ENCODE data around the gene NAT8L. TPM values are rescaled to one million over a fixed set of nuclear protein-coding genes. Genes with fewer than 3 reads are reported as not detected.

The NAT8L gene
- total RNA-seq, 1 donor from 2014 or later, result 1.6 TPM

- Histone ChIP-seq H3K9ac (ENCODE audit: low read length) (no peak overlapping the region), H3K79me2 (ENCODE audit: insufficient read depth, low read length) (no peaks in the 10 kb centered on the region), H3K4me3 (ENCODE audit: insufficient read depth, low read depth, low read length) (no peak overlapping the region), H4K20me1 (ENCODE audit: insufficient read depth, low read length) (no peaks in the 10 kb centered on the region), H3K27me3 (ENCODE audit: insufficient read depth, low read length) (no peaks in the 10 kb centered on the region), H3K36me3 (ENCODE audit: insufficient read depth, low read length) (no peaks in the 10 kb centered on the region), H3K27ac (ENCODE audit: low read depth, low read length) (no peak overlapping the region), H3K9me3 (ENCODE audit: insufficient read depth, low read depth, low read length) (no peaks in the 10 kb centered on the region), H2AFZ (ENCODE audit: low read depth, low read length) (no peak overlapping the region), H3K4me1 (ENCODE audit: insufficient read depth, low read length) (no peaks in the 10 kb centered on the region), H3K4me2 (ENCODE audit: low read length) (no peak overlapping the region)
- DNase-seq (ENCODE audit: low read depth) (no peak), FAIRE-seq (no peak)
- Mint-ChIP-seq H3K27me3 (ENCODE audit: low read depth, unreplicated experiment) (peaks cover 26% of the 10 kb centered on the region), H3K36me3 (ENCODE audit: low read depth, unreplicated experiment) (peaks cover 6% of the 10 kb centered on the region), H3K4me1 (ENCODE audit: low read depth, unreplicated experiment) (peaks cover 2% of the 10 kb centered on the region), H3K9me3 (ENCODE audit: unreplicated experiment) (peaks cover 2% of the 10 kb centered on the region), H3K27ac (ENCODE audit: unreplicated experiment) (no peak overlapping the region), H3K4me3 (ENCODE audit: unreplicated experiment) (no peak overlapping the region)
- TF ChIP-seq CTCF (IDR thresholded peaks at IDR 0.05; ENCODE audit: insufficient read depth, low read depth, low read length) (no peak), EZH2 (IDR thresholded peaks at IDR 0.05; ENCODE audit: insufficient read depth, low read length) (no peak)
These were observed 24.7 kb downstream of the NAT8L start for GRCh38 chr4:2083826-2084160.

- Mint-ChIP-seq H3K27ac (ENCODE audit: unreplicated experiment) (no peak overlapping the region), H3K27me3 (ENCODE audit: low read depth, unreplicated experiment) (peaks cover 21% of the 10 kb centered on the region)
- DNase-seq (ENCODE audit: low read depth), result no peak
These were observed 25.2 kb downstream of the NAT8L start for GRCh38 chr4:2084316-2084715.

GRCh38 chr4:2085496-2085901, 26.4 kb downstream of the NAT8L start:
- Mint-ChIP-seq H3K36me3 (ENCODE audit: low read depth, unreplicated experiment) (peaks cover 6% of the 10 kb centered on the region), H3K4me1 (ENCODE audit: low read depth, unreplicated experiment) (peaks cover 5% of the 10 kb centered on the region), H3K27me3 (ENCODE audit: low read depth, unreplicated experiment) (peaks cover 24% of the 10 kb centered on the region), H3K9me3 (ENCODE audit: unreplicated experiment) (peaks cover 2% of the 10 kb centered on the region), H3K4me3 (ENCODE audit: unreplicated experiment) (no peak overlapping the region), H3K27ac (ENCODE audit: unreplicated experiment) (no peak overlapping the region)
- no peaks in the 10 kb centered on the region for H3K9me3 ChIP-seq (ENCODE audit: insufficient read depth, low read depth, low read length)
- TF ChIP-seq CTCF (IDR thresholded peaks at IDR 0.05; ENCODE audit: insufficient read depth, low read depth, low read length), result no peak
- no peak for TF ChIP-seq EZH2 (IDR thresholded peaks at IDR 0.05; ENCODE audit: insufficient read depth, low read length)
- no peak overlapping the region for H3K4me2 ChIP-seq (ENCODE audit: low read length)
- FAIRE-seq (no peak), DNase-seq (ENCODE audit: low read depth) (no peak)
- H3K36me3 ChIP-seq (ENCODE audit: insufficient read depth, low read length), result no peaks in the 10 kb centered on the region
- H3K4me3 ChIP-seq (ENCODE audit: insufficient read depth, low read depth, low read length), result no peak overlapping the region
- H3K4me1 ChIP-seq (ENCODE audit: insufficient read depth, low read length), result no peaks in the 10 kb centered on the region
- no peaks in the 10 kb centered on the region for H3K79me2 ChIP-seq (ENCODE audit: insufficient read depth, low read length)
- H2AFZ ChIP-seq (ENCODE audit: low read depth, low read length), result no peak overlapping the region
- H3K27me3 ChIP-seq (ENCODE audit: insufficient read depth, low read length), result peaks cover 3% of the 10 kb centered on the region
- no peak overlapping the region for H3K9ac ChIP-seq (ENCODE audit: low read length)
- H4K20me1 ChIP-seq (ENCODE audit: insufficient read depth, low read length), result no peaks in the 10 kb centered on the region
- H3K27ac ChIP-seq (ENCODE audit: low read depth, low read length), result no peak overlapping the region

More at GRCh38 chr4:2084316-2084715, 25.2 kb downstream of the NAT8L start:
- Mint-ChIP-seq H3K4me3 (ENCODE audit: unreplicated experiment) (no peak overlapping the region), H3K4me1 (ENCODE audit: low read depth, unreplicated experiment) (peaks cover 2% of the 10 kb centered on the region), H3K9me3 (ENCODE audit: unreplicated experiment) (peaks cover 2% of the 10 kb centered on the region), H3K36me3 (ENCODE audit: low read depth, unreplicated experiment) (peaks cover 6% of the 10 kb centered on the region)
- no peak overlapping the region for H3K27ac ChIP-seq (ENCODE audit: low read depth, low read length)
- no peaks in the 10 kb centered on the region for H3K79me2 ChIP-seq (ENCODE audit: insufficient read depth, low read length)
- H4K20me1 ChIP-seq (ENCODE audit: insufficient read depth, low read length), result no peaks in the 10 kb centered on the region
- no peak for FAIRE-seq
- no peaks in the 10 kb centered on the region for H3K27me3 ChIP-seq (ENCODE audit: insufficient read depth, low read length)
- H3K4me1 ChIP-seq (ENCODE audit: insufficient read depth, low read length), result no peaks in the 10 kb centered on the region
- no peak overlapping the region for H3K4me3 ChIP-seq (ENCODE audit: insufficient read depth, low read depth, low read length)
- H2AFZ ChIP-seq (ENCODE audit: low read depth, low read length), result no peak overlapping the region
- no peaks in the 10 kb centered on the region for H3K36me3 ChIP-seq (ENCODE audit: insufficient read depth, low read length)
- no peak overlapping the region for H3K4me2 ChIP-seq (ENCODE audit: low read length)
- TF ChIP-seq CTCF (IDR thresholded peaks at IDR 0.05; ENCODE audit: insufficient read depth, low read depth, low read length), result no peak
- H3K9ac ChIP-seq (ENCODE audit: low read length), result no peak overlapping the region
- H3K9me3 ChIP-seq (ENCODE audit: insufficient read depth, low read depth, low read length), result no peaks in the 10 kb centered on the region

All from astrocyte (in vitro differentiated cells and primary cell).